DMS53 treated with DMSO at 0.1 percent for 48 hours (cell line): ENCODE data around the gene EPS8L3.

ENCODE experiments used
- DNase-seq: peaks from one replicate; lab custom pipeline; 2025; ENCODE audit not compliant: unreplicated experiment; lab: John Stamatoyannopoulos, UW

Gene EPS8L3

GRCh38 chr1:109740615-109741373 lies 22.9 kb downstream of the EPS8L3 start, which contains the start of gene GSTM3:
TSS of gene GSTM3 (minus strand) at chr1:109741038. CDS start at chr1:109740287, 751 bp downstream.
- DNase-seq: peak; percentile 44

- peak; percentile 45 for DNase-seq
Observed at GRCh38 chr1:109739738-109740614, 23.7 kb downstream of the EPS8L3 start.

- DNase-seq: no peak
Observed at GRCh38 chr1:109733236-109733870, 30.4 kb downstream of the EPS8L3 start.

GRCh38 chr1:109732390-109732881 lies 31.3 kb downstream of the EPS8L3 start:
- DNase-seq: peak; percentile 27

DNA sequence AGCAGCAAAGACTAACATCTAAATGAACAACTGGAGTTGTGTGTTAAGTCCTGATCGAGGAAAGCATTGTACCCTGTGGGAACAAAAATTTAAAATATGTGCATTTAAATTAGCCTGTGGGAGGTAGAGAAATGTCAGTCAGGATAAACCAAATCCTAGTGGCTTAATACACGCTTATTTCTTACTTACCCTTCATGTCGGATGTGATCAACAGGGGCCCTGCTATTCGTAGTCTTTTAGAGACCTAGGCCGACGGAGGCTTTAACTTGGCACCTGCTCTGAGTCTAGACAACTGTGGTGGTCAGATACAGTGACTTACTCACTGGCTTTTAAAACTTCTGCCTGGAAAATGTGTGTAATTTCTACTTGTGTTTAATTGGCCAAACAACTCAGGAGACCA lies 33.1 kb downstream of the EPS8L3 start:
- DNase-seq: no peak

DNA sequence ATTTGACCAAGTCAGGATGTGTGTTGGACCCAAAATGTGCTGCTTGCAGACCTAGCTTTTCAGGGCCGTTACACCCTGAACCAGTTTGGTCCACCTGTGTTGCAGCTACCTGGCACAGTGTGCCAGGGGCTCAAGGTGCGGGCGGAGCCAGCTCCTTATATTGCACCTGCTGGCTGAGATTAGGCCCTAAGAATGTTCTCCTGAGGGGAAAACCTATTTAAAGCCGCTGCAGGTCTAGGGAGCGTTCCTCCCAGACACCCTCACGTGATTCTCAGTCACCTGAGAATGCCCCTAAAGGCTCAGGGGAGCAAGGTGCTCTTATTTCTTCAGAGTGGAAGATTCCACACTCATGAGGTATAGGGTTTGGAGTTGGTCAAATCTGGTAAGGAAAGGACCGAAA lies 34.9 kb downstream of the EPS8L3 start:
- DNase-seq: no peak

DNA sequence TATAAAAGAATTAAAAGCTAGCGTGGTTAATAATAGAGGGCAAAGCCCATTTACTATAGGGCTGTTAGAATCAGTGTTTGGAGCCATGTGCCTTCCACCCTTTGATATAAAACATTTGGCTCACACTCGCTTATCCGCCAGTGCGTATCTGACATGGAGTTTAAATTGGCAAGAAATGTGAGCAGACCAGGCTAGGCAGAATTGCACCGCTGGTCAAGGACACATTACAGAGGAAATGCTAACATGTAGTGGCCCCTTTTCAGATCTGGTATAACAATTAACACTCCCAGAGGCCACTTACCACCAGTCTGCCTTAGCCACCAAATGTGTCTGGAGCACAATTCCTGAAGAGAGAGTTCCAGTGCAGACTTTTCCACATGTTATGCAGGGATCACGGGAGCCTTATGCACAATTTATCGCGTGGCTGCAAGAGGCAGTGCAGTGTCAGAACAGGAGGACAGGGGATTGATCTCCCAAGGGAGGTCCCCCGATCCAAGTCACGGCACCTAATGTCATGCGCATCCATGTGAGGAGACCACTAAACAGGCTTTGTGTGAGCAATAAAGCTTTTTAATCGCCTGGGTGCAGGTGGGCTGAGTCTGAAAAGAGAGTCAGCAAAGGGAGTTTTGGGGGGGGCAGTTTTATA lies 36.9 kb downstream of the EPS8L3 start:
- DNase-seq: no peak

GRCh38 chr1:109726007-109726406 lies 37.7 kb downstream of the EPS8L3 start:
- no peak for DNase-seq

- DNase-seq: no peak
Observed at GRCh38 chr1:109725510-109725909, 38.2 kb downstream of the EPS8L3 start.

- no peak for DNase-seq
Observed at GRCh38 chr1:109724933-109725332, 38.8 kb downstream of the EPS8L3 start.

- DNase-seq: no peak
Observed at GRCh38 chr1:109722908-109723691, 40.6 kb downstream of the EPS8L3 start.

GRCh38 chr1:109721971-109722370 lies 41.8 kb downstream of the EPS8L3 start:
- DNase-seq: no peak

DNA sequence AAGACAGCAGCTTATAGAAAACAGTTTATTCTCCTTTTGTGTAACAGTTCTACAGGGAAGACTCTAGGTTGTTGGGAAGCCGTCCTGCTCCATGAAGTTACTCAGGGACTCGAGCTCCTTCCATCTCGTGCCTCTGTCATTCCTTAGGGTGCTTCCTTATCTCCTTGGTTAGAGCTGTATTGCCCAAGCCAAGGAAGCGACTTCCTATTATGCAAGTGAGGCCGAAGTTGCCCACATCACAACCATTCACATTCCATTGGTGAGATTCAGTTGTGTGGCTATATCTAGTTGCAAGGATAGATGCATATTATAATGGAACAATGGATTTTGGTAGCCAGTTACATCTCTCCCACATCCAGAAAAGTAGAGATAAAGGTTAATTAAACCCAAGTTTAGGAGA lies 42.7 kb downstream of the EPS8L3 start:
- no peak for DNase-seq

- no peak for DNase-seq
Observed at GRCh38 chr1:109719337-109719837, 44.3 kb downstream of the EPS8L3 start.

GRCh38 chr1:109718495-109718894 lies 45.2 kb downstream of the EPS8L3 start:
- peak; percentile 57 for DNase-seq

- DNase-seq: no peak
Observed at GRCh38 chr1:109717729-109718128, 46.0 kb downstream of the EPS8L3 start.

DNA sequence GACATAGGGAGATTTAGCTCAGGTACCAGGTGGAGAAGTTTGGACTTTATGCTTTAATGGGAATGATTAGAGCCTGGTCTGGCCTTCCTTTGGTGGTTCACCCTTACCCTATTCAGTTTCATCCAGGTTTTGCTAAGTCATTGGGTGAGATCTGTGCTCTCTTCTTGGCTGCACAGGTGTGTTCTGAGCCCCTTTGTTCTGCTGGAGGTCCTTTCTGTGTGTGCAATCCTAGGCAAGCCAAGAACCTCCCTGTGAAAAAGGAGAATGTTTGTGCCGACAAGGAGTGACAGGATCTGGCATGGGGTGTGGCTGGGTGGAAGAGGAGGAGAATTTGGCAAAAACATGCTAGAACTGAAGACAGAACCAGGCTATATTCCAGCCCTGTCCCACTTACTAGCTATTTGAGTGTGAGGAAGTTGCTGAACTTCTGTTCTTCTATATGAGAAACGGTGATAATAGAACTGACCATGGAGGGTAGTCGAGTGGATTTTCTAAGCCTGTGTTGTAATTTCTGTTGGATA lies 47.1 kb downstream of the EPS8L3 start:
- DNase-seq: no peak

- DNase-seq: no peak
Observed at GRCh38 chr1:109716121-109716520, 47.6 kb downstream of the EPS8L3 start.

DNA sequence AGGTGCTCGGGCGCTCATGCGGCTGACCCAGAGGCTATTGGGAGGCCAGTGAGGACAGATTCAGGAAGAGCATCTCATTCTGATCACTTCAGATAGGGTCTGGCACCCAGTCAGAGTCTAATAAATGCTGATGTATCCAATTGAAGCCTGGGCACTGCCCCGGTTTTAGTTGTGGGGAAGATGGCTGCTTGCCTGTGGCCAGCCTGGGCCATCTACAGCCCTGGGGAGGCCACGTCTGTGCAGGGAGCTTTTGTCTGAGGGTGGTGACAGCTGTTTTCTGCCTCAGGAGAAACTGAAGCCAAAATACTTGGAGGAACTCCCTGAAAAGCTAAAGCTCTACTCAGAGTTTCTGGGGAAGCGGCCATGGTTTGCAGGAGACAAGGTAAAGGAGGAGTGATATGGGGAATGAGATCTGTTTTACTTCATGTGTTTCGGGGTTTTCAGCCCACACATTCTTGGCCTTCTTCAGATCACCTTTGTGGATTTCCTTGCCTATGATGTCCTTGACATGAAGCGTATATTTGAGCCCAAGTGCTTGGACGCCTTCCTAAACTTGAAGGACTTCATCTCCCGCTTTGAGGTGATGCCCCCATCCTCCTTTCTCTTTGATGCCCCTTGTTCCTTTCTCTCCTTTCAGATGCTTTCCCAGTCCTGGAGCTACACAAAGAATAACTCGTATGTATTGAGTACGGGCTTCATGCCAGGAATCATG lies 48.9 kb downstream of the EPS8L3 start:
- DNase-seq: no peak
